GM12874 (cell line): ENCODE results near the gene L3MBTL4.

Experiments
- TF ChIP-seq, protein P1 (sequence below): IDR thresholded peaks from 2 replicates; pipeline ENCODE4 v1.5.1; 2011; ENCODE audit warnings: low read depth, mild to moderate bottlenecking, control low read depth, low read length, moderate library complexity; ENCODE audit not compliant: insufficient read depth

L3MBTL4 gene

DNA sequence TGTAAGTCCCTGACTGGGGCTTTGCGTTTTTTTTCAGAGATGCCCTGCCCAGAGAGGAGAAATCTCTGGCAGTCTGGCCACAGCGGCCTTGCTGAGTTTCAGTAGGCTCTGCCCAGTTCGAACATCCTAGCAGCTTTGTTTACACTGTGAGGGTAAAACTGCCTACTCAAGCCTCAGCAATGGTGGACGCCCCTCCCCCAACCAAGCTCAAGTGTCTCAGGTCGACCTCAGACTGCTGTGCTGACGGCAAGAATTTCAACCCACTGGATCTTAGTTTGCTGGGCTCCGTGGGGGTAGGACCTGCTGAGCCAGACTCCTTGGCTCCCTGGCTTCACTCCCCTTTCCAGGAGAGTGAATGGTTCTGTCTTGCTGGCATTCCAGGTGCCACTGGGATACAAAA lies 31.7 kb downstream of the L3MBTL4 start:
- TF ChIP-seq, protein P1, sequence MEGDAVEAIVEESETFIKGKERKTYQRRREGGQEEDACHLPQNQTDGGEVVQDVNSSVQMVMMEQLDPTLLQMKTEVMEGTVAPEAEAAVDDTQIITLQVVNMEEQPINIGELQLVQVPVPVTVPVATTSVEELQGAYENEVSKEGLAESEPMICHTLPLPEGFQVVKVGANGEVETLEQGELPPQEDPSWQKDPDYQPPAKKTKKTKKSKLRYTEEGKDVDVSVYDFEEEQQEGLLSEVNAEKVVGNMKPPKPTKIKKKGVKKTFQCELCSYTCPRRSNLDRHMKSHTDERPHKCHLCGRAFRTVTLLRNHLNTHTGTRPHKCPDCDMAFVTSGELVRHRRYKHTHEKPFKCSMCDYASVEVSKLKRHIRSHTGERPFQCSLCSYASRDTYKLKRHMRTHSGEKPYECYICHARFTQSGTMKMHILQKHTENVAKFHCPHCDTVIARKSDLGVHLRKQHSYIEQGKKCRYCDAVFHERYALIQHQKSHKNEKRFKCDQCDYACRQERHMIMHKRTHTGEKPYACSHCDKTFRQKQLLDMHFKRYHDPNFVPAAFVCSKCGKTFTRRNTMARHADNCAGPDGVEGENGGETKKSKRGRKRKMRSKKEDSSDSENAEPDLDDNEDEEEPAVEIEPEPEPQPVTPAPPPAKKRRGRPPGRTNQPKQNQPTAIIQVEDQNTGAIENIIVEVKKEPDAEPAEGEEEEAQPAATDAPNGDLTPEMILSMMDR: no peak

DNA sequence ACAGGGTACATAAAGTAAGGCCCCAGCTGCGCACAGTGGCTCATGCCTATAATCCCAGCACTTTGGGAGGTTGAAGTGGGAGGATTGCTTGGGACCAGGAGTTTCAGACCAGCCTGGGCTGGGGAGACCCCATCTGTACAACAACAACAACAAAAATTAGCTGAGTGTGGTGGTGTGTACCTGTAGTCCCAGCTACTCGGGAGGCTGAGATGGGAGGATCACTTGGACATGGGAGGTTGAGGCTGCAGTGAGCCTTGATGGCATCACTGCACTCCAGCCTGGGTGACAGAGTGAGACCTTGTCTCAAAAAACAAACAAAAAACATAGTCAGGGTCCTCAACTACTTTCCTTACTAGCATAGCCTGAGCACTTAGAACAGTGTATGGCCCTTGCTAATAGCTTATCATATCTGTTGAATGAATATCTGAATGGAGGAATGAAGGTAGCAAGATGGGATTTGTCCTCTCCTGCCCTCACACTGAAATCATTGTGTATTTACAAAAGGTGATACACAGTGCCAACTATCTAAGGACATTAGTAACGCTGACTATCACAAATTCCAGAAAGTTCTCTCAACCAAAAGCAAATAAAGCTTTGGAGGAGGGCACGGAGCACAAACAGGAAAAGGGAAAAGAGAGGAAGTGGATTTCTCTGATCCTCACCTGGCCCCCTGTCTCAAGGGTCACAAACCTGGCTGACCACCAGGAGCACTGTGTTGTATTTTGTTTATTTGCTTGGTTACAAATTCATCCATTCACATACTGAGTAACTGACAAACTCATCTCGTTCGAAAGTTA lies 38.1 kb downstream of the L3MBTL4 start:
- TF ChIP-seq, protein P1: no peak

DNA sequence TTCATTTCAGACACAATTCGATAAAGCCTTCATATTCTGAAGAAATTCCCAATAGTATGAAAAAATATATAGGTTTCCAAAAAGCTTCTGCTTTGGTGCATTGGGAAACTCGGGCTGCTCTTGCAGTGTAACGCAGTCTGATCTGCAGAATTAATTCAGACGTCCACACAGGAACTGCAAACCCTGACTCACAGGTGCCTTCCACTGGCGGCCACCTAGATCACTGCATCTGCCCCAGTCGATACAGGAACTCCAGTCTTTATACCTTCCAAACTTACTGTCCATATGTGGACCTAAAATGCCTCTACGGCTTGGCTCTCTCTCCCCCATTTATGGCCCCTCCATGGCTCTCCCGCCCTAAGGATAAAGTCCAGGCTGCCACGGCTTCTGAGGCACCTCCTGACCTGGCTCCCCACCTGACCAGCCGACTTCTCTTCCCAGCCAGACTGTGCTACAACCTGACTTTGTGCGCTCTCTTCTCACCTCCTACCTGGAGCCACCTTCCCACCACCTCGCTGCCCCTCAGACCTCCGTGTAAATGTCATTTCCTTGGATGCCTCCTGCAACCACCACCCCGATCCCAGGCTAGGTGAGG lies 39.7 kb downstream of the L3MBTL4 start:
- TF ChIP-seq, protein P1: no peak

DNA sequence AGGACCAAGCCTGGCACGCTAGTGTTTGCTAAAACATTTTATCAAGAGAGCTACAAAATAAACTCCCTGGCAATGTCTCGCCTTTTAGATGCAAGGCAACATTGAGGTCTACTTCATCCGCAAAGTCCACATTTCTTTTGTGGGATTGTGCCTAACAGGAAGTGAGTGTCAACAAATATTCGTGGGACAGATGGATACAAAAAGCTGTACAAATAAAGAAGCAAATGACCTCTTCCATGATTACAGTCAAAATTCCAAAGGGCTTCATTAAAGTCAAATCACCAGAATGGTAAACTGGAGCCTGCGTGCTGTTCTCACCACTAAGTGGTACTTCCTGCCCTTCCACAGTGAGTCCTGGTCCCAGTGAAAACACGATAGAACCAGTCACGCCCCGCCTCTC lies 40.4 kb downstream of the L3MBTL4 start:
- TF ChIP-seq, protein P1: no peak

DNA sequence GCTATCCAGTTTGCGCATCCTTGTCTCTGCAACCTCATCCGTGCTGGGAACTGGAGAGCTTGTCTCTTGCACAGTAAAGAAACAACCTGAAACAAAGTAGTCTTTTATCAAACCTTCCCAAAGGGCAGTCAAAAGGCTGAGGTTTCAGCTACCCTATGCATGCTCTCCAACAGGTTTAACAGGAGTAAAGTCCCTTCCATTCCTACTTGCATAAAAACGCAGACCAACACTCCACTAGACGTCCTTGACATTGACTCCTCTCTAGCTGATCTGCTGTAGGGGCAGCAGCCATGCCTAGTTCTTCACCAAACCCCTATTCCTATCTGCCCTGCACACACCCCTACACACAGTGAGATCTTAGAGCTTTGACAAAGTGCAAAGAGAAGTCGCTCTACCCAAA lies 41.5 kb downstream of the L3MBTL4 start:
- TF ChIP-seq, protein P1: no peak

DNA sequence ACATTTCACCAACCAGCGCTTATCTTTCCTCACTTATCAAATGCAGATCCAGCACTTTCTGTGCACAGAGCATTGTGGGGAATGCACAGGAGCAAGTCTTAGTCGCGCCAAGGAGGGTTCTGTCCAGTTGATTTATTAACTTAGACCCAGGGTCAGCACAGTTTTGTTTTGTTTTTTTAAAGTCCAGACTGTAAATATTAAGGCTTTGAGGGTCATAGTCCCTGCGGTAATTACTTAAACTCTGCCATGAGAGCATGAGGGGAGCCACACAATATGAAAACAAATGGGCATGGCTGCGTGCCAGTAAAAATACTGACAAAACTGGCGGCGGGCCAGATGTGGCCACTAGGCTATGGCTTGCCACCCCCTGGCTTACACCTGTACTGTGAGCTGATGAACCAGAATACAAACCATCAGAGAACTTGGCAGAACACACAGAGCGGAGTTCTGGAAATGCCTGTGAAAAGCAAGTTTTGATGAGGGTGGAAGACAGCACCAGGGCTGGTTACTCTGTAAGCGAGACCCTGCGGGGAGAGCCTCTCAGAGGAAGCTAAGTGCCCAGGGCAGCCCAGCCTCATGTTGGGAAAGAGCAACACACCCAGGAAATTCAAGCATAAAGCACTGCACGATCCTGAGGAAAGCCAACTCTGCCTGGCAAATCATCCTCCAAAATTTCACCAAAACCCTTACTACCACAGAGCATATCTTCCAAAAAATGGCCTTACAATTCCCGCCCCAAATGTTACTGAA lies 43.6 kb downstream of the L3MBTL4 start:
- TF ChIP-seq, protein P1: no peak

DNA sequence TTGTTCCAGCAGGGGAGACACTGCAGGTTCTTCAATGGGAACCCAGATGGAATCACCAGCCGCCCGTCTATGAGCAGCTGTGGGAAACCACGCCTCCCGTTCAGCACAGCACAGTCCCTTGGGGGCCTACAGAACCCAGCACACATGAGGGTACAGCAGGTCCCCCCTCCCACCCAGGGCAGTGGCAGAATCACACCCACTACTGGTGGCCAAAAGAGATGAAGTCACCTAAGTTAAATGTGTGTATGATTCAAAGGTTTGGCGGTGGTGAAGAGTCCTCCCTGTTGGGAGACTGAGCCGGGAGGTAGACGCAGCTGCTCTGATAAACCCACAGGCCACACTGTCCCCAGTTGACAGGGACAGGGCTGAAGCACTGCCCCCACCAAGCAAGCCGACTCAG lies 44.3 kb downstream of the L3MBTL4 start:
- TF ChIP-seq, protein P1: no peak
